ENCODE measurements around the gene KCNC1. TPM values are rescaled to one million over a fixed set of nuclear protein-coding genes. Genes with fewer than 3 reads are reported as not detected.

KCNC1 gene
- polyA plus RNA-seq (2011; rRNA removed) (not detected in 2 replicates), polyA minus RNA-seq (2011; rRNA and poly(A)+ RNA removed) (not detected in 2 replicates)

- TF ChIP-seq, protein P1, sequence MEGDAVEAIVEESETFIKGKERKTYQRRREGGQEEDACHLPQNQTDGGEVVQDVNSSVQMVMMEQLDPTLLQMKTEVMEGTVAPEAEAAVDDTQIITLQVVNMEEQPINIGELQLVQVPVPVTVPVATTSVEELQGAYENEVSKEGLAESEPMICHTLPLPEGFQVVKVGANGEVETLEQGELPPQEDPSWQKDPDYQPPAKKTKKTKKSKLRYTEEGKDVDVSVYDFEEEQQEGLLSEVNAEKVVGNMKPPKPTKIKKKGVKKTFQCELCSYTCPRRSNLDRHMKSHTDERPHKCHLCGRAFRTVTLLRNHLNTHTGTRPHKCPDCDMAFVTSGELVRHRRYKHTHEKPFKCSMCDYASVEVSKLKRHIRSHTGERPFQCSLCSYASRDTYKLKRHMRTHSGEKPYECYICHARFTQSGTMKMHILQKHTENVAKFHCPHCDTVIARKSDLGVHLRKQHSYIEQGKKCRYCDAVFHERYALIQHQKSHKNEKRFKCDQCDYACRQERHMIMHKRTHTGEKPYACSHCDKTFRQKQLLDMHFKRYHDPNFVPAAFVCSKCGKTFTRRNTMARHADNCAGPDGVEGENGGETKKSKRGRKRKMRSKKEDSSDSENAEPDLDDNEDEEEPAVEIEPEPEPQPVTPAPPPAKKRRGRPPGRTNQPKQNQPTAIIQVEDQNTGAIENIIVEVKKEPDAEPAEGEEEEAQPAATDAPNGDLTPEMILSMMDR (IDR thresholded peaks at IDR 0.05; ENCODE audit: insufficient read depth, low read depth, low read length) = no peak
- no peak for DNase-seq (ENCODE audit: low read depth)
- Histone ChIP-seq H3K4me3 (ENCODE audit: low read depth, low read length) (peak within 1 kb of the TSS; percentile 22), H3K36me3 (ENCODE audit: control insufficient read depth, insufficient read depth, low read length) (no peaks in the 10 kb centered on the region), H3K27me3 (ENCODE audit: control insufficient read depth, insufficient read depth, low read length) (peaks cover 35% of the 10 kb centered on the region)
- CTCF ChIA-PET = interaction anchor here (0.7 to 21.3 kb wide), 3 partner anchors 44 to 245 kb away, joined by 3 to 533 read pairs (median 4); no protein-coding TSS in a partner anchor
- POLR2A ChIA-PET = no interaction called here
Measured at GRCh38 chr11:17734418-17734911, at the start of gene KCNC1. TSS of gene KCNC1 (plus strand) at chr11:17734781. CDS start at chr11:17736003, 1,222 bp downstream.

DNA sequence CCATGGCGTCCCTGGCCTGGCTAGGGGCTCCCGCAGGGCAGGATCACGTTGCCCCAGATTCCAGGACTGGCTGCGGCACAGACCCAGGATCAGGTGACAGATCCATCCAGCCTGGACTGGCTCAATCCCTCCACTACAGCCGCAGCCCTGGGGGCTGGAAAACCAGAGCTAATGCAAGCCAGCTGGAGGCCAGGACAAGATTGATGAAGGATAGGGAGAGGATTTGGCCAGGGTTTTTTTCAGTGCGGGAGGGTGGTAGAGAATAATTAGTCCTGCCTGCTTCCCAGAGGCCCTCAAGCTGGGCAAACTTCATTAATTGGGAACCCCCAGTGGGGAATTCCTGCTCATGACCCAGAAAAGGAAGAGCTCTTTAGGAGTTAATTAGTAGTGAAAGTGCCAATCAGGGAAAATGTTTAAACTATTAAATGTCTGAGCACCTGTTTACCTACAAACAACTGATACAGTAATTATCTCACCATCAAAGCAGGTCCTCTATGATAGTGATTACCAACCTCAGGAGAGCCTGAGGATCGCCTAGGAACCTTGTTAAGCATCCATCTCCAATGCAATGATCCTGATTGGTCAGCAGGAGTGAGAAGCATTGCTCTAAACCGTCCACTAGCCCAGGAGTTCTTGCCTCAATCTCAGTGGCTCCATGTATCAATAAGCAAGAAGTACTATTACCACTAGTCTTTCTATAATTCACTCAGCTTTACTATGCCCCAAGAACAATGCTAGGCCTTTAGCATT, 48.2 kb upstream of the KCNC1 start:
- H3K27me3 ChIP-seq (ENCODE audit: control insufficient read depth, insufficient read depth, low read length) = no peaks in the 10 kb centered on the region; the same call in 1 of the 2 replicates
- CTCF ChIA-PET = interaction anchor here (1.4 to 1.7 kb wide), 3 partner anchors 11 to 294 kb away, joined by 3 to 5 read pairs (median 4); no protein-coding TSS in a partner anchor
- POLR2A ChIA-PET = no interaction called here

GRCh38 chr11:17687946-17688670, 46.5 kb upstream of the KCNC1 start:
- Histone ChIP-seq H3K4me3 (ENCODE audit: low read depth, low read length) (no peak overlapping the region), H3K27me3 (ENCODE audit: control insufficient read depth, insufficient read depth, low read length) (peaks cover 7% of the 10 kb centered on the region; the same call in 1 of the 2 replicates), H3K36me3 (ENCODE audit: control insufficient read depth, insufficient read depth, low read length) (no peaks in the 10 kb centered on the region)
- TF ChIP-seq, protein P1 (IDR thresholded peaks at IDR 0.05; ENCODE audit: insufficient read depth, low read depth, low read length) = no peak
- ChIA-PET POLR2A (no interaction called here), CTCF (no interaction called here)
- no peak for DNase-seq (ENCODE audit: low read depth)

More for the DNA sequence above, 48.2 kb upstream of the KCNC1 start:
- Histone ChIP-seq H3K4me3 (ENCODE audit: low read depth, low read length) (no peak overlapping the region), H3K36me3 (ENCODE audit: control insufficient read depth, insufficient read depth, low read length) (no peaks in the 10 kb centered on the region)
- TF ChIP-seq, protein P1 (IDR thresholded peaks at IDR 0.05; ENCODE audit: insufficient read depth, low read depth, low read length) = no peak
- no peak for DNase-seq (ENCODE audit: low read depth)

- Histone ChIP-seq H3K4me3 (ENCODE audit: low read depth, low read length) (no peak overlapping the region), H3K27me3 (ENCODE audit: control insufficient read depth, insufficient read depth, low read length) (peaks cover 23% of the 10 kb centered on the region), H3K36me3 (ENCODE audit: control insufficient read depth, insufficient read depth, low read length) (no peaks in the 10 kb centered on the region)
- TF ChIP-seq, protein P1 (IDR thresholded peaks at IDR 0.05; ENCODE audit: insufficient read depth, low read depth, low read length) = no peak
- no peak for DNase-seq (ENCODE audit: low read depth)
- CTCF ChIA-PET = no interaction called here
- POLR2A ChIA-PET = no interaction called here
Measured at GRCh38 chr11:17691550-17691949, 43.0 kb upstream of the KCNC1 start.

DNA sequence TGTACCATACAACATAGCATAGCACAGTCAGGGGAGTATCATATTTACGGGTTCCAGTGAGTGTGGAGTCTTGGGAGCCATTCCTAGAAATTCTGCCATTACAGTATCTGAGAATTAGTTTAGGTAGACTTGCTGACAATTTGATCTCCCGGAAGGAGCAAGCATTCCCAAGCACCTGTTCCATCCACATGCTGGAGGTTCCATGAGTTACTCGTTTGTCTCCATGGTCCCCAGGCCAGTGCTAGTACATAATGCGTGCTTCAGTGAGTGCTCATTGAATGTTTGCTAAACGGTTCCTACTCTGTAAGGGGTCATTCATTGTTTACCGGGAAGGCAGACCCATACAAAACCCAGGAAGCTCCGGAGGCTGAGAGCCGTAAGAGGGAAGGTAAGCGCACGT, 42.6 kb upstream of the KCNC1 start:
- Histone ChIP-seq H3K27me3 (ENCODE audit: control insufficient read depth, insufficient read depth, low read length) (peaks cover 25% of the 10 kb centered on the region), H3K36me3 (ENCODE audit: control insufficient read depth, insufficient read depth, low read length) (no peaks in the 10 kb centered on the region), H3K4me3 (ENCODE audit: low read depth, low read length) (no peak overlapping the region)
- no peak for DNase-seq (ENCODE audit: low read depth)
- ChIA-PET POLR2A (no interaction called here), CTCF (no interaction called here)
- TF ChIP-seq, protein P1 (IDR thresholded peaks at IDR 0.05; ENCODE audit: insufficient read depth, low read depth, low read length) = no peak
